COLO668 (cell line): ENCODE results near the gene RASGRP3.
"Not testable (repeated sequence)": the region's sequence is repeated elsewhere in the genome, so short reads cannot be mapped to it uniquely, and the experiment has no call there.

ENCODE experiments used
- DNase-seq: peaks from one replicate; lab custom pipeline; 2025; ENCODE audit not compliant: unreplicated experiment; lab: John Stamatoyannopoulos, UW

The RASGRP3 gene

GRCh38 chr2:33453905-33454479, 22.5 kb upstream of the RASGRP3 start:
- DNase-seq = no peak

- DNase-seq = no peak
Measured at GRCh38 chr2:33457556-33458247, 18.7 kb upstream of the RASGRP3 start.

- no peak for DNase-seq
Measured at GRCh38 chr2:33458248-33458819, 18.1 kb upstream of the RASGRP3 start.

GRCh38 chr2:33459745-33460144, 16.7 kb upstream of the RASGRP3 start:
- no peak for DNase-seq

- not testable (repeated sequence) for DNase-seq
Measured at GRCh38 chr2:33462512-33462911, 13.9 kb upstream of the RASGRP3 start.

- DNase-seq = no peak
Measured at GRCh38 chr2:33467413-33467812, 9.0 kb upstream of the RASGRP3 start.

- DNase-seq = no peak
Measured at GRCh38 chr2:33469238-33469637, 7.2 kb upstream of the RASGRP3 start.

- DNase-seq = peak; percentile 71
Measured at GRCh38 chr2:33475224-33476130, 972 bp upstream of the RASGRP3 start.

GRCh38 chr2:33476793-33477190, 343 bp downstream of the RASGRP3 start:
- no peak for DNase-seq

- no peak for DNase-seq
Measured at GRCh38 chr2:33477473-33478468, 1.3 kb downstream of the RASGRP3 start.

- no peak for DNase-seq
Measured at GRCh38 chr2:33478968-33479731, 2.7 kb downstream of the RASGRP3 start.

- no peak for DNase-seq
Measured at GRCh38 chr2:33482518-33482917, 6.1 kb downstream of the RASGRP3 start.

GRCh38 chr2:33484042-33484621, 7.7 kb downstream of the RASGRP3 start:
- DNase-seq = no peak

GRCh38 chr2:33485051-33485450, 8.6 kb downstream of the RASGRP3 start:
- DNase-seq = no peak

- DNase-seq = no peak
Measured at GRCh38 chr2:33486544-33486943, 10.1 kb downstream of the RASGRP3 start.

- no peak for DNase-seq
Measured at GRCh38 chr2:33488178-33488690, 11.8 kb downstream of the RASGRP3 start.

GRCh38 chr2:33488715-33489540, 12.5 kb downstream of the RASGRP3 start:
- no peak for DNase-seq

GRCh38 chr2:33489835-33490431, 13.5 kb downstream of the RASGRP3 start:
- no peak for DNase-seq
